Neuronal stem cell (in vitro differentiated cells): Measurements from ENCODE around the gene C6orf118.

Source experiments
- DNase-seq: peaks from one replicate; pipeline ENCODE4 v3.0.0-alpha.2; 2013; ENCODE audit warnings: low spot score
- H2AFZ ChIP-seq: one replicate; pipeline ENCODE4 v1.6.1; 2013; ENCODE audit warnings: mild to moderate bottlenecking, low read length, inconsistent platforms
- H2AK5ac ChIP-seq: 2 replicates; pipeline ENCODE4 v1.6.1; 2013; ENCODE audit warnings: low read depth, mild to moderate bottlenecking, inconsistent platforms, low read length, moderate library complexity, mixed read lengths
- H2BK120ac ChIP-seq: 2 replicates; pipeline ENCODE4 v1.6.1; 2013; ENCODE audit warnings: low read depth, mild to moderate bottlenecking, inconsistent platforms, low read length, moderate library complexity, mixed read lengths
- H2BK12ac ChIP-seq: one replicate; pipeline ENCODE4 v1.6.1; 2013; ENCODE audit warnings: low read length, inconsistent platforms
- H2BK15ac ChIP-seq: 2 replicates; pipeline ENCODE4 v1.6.1; 2013; ENCODE audit warnings: mild to moderate bottlenecking, low read length, inconsistent platforms, mixed read lengths
- H2BK5ac ChIP-seq: one replicate; pipeline ENCODE4 v1.6.1; 2013; ENCODE audit warnings: inconsistent platforms, mild to moderate bottlenecking, low read length, moderate library complexity
- H3K14ac ChIP-seq: one replicate; pipeline ENCODE4 v1.6.1; 2013; ENCODE audit warnings: low read length, inconsistent platforms
- H3K18ac ChIP-seq: 2 replicates; pipeline ENCODE4 v1.6.1; 2013; ENCODE audit warnings: low read length, inconsistent platforms
- H3K23ac ChIP-seq: 2 replicates; pipeline ENCODE4 v1.6.1; 2013; ENCODE audit warnings: low read depth, mild to moderate bottlenecking, mixed read lengths, low read length, inconsistent platforms; ENCODE audit not compliant: poor library complexity
- H3K27ac ChIP-seq: replicated peaks from 3 replicates; pipeline ENCODE4 v1.5.1; 2013; ENCODE audit warnings: low read length, inconsistent platforms
- H3K27me3 ChIP-seq, 3 experiments: 2 replicates each; pipeline ENCODE4 v1.6.1; 2013; ENCODE audit warnings: low read length in 3 of 3, mild to moderate bottlenecking in 2 of 3, inconsistent platforms in 1 of 3, low read depth in 1 of 3, mixed read lengths in 1 of 3, moderate library complexity in 1 of 3; ENCODE audit not compliant: control insufficient read depth in 3 of 3, insufficient read depth in 3 of 3
- H3K36me3 ChIP-seq, 2 donors: replicated peaks in 1 of 2; 2 replicates each; pipeline ENCODE4 v1.6.1; 2013; ENCODE audit warnings: low read length in 2 of 2; ENCODE audit not compliant: control insufficient read depth in 2 of 2, insufficient read depth in 2 of 2
- H3K4ac ChIP-seq: 2 replicates; pipeline ENCODE4 v1.6.1; 2013; ENCODE audit warnings: inconsistent platforms, mild to moderate bottlenecking, low read length, moderate library complexity
- H3K4me1 ChIP-seq, 2 donors: 1 replicate in 1 of 2; 2 replicates in 1 of 2; pipeline ENCODE4 v1.6.1; 2013; ENCODE audit warnings: low read length in 2 of 2, low read depth in 1 of 2; ENCODE audit not compliant: control insufficient read depth in 2 of 2, insufficient read depth in 1 of 2
- H3K4me2 ChIP-seq: one replicate; pipeline ENCODE4 v1.6.1; 2013; ENCODE audit warnings: mild to moderate bottlenecking, low read length, inconsistent platforms; ENCODE audit not compliant: insufficient read depth, poor library complexity, severe bottlenecking
- H3K4me3 ChIP-seq, 2 donors: 2 replicates each; pipeline ENCODE4 v1.5.1; 2013; ENCODE audit warnings: low read length in 2 of 2, mild to moderate bottlenecking in 2 of 2, inconsistent platforms in 1 of 2, moderate library complexity in 1 of 2
- H3K79me1 ChIP-seq: one replicate; pipeline ENCODE4 v1.6.1; 2013; ENCODE audit warnings: low read depth, mild to moderate bottlenecking, inconsistent platforms, low read length, moderate library complexity
- H3K9ac ChIP-seq: one replicate; pipeline ENCODE4 v1.6.1; 2013; ENCODE audit warnings: mild to moderate bottlenecking, low read depth, low read length, inconsistent platforms; ENCODE audit not compliant: poor library complexity
- H3K9me3 ChIP-seq, 2 donors: replicated peaks in 1 of 2; 2 replicates each; pipeline versions ENCODE3 to v1.6.1; 2013; ENCODE audit warnings: low read length in 2 of 2, mild to moderate bottlenecking in 2 of 2, inconsistent platforms in 1 of 2, low read depth in 1 of 2, mixed read lengths in 1 of 2, moderate library complexity in 1 of 2; ENCODE audit not compliant: control insufficient read depth in 2 of 2, insufficient read depth in 1 of 2
- H4K8ac ChIP-seq: one replicate; pipeline ENCODE4 v1.6.1; 2013; ENCODE audit warnings: low read depth, mild to moderate bottlenecking, inconsistent platforms, low read length, moderate library complexity
- H4K91ac ChIP-seq: one replicate; pipeline ENCODE4 v1.6.1; 2013; ENCODE audit warnings: low read length, low read depth, mild to moderate bottlenecking, inconsistent platforms; ENCODE audit not compliant: poor library complexity
- WGBS, 2 donors: extraction: QIAGEN DNeasy Blood & Tissue Kit; methylation state at CpG; one replicate each; pipeline ENCODE4 v1.1.7; 2013; ENCODE audit warnings: missing lambda C conversion rate in 2 of 2, mixed read lengths in 1 of 2; ENCODE audit not compliant: insufficient read length in 2 of 2, insufficient replicate concordance in 1 of 2; ENCODE audit errors: extremely low coverage in 2 of 2; 5-methylcytosine and 5-hydroxymethylcytosine counted together

The C6orf118 gene

DNA sequence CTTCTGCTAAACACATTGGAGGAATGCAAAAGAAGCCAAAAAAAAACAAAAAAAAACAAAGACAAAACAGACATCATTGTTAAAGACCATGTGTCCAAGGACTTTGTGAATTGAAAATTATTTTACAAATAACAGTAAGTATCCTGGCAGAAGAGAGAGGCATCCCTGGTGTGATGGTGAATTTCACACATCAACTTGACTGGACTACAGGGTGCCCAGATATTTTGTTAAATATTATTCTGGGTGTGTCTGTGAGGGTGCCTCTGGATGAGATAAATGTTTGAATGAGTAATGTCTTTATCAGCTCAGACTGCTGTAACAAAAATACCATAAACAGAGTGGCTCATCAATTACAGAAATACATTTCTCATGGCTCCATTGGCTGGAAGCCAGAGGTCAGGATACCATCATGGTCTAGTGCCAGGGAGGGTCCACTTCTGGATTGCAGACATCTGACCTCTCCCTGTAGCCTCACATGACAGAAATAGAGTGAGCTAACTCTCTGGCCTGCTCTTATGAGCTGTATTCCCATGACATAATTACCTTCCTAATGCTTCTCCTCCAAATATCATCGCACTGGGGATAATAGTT lies 12.2 kb upstream of the C6orf118 start:
- Histone ChIP-seq H3K9me3 (peaks cover 13% of the 10 kb centered on the region in 2 donors), H2BK5ac (no peak overlapping the region), H3K4ac (no peak overlapping the region), H3K23ac (no peak overlapping the region), H3K4me3 (no peak overlapping the region), H3K4me1 (peaks cover 0 to 4% of the 10 kb centered on the region in 2 donors), H2AFZ (no peak overlapping the region), H3K27me3 (no peaks in the 10 kb centered on the region), H3K9ac (no peak overlapping the region), H2BK120ac (no peak overlapping the region), H4K8ac (no peak overlapping the region), H3K4me2 (no peak overlapping the region), H3K18ac (no peak overlapping the region), H2BK12ac (no peak overlapping the region), H3K79me1 (no peaks in the 10 kb centered on the region), H4K91ac (no peak overlapping the region), H3K14ac (no peak overlapping the region), H2AK5ac (no peak overlapping the region), H2BK15ac (no peak overlapping the region), H3K36me3 (peaks cover 0 to 10% of the 10 kb centered on the region in 2 donors), H3K27ac (no peak overlapping the region)
- no CpG with 5 or more reads among the region's 1 CpG for WGBS, 2 donors
- DNase-seq, result no peak

GRCh38 chr6:165321150-165321549 lies 11.7 kb upstream of the C6orf118 start:
- WGBS, 2 donors, result no CpG with 5 or more reads among the region's 3 CpGs
- H3K9ac ChIP-seq, result no peak overlapping the region
- H3K14ac ChIP-seq, result no peak overlapping the region
- DNase-seq, result no peak
- H2BK5ac ChIP-seq, result no peak overlapping the region
- H2BK120ac ChIP-seq, result no peak overlapping the region
- H3K79me1 ChIP-seq, result no peaks in the 10 kb centered on the region
- no peak overlapping the region for H4K8ac ChIP-seq
- H4K91ac ChIP-seq, result no peak overlapping the region
- H3K4me3 ChIP-seq, result no peak overlapping the region
- H3K4me2 ChIP-seq, result no peak overlapping the region
- no peak overlapping the region for H3K23ac ChIP-seq
- no peaks in the 10 kb centered on the region for H3K27me3 ChIP-seq
- H3K18ac ChIP-seq, result no peak overlapping the region
- H2BK12ac ChIP-seq, result no peak overlapping the region
- H2AK5ac ChIP-seq, result no peak overlapping the region
- no peak overlapping the region for H2AFZ ChIP-seq
- no peak overlapping the region for H3K4ac ChIP-seq
- peaks cover 13% of the 10 kb centered on the region in 2 donors for H3K9me3 ChIP-seq
- peaks cover 0 to 5% of the 10 kb centered on the region in 2 donors for H3K36me3 ChIP-seq
- H3K4me1 ChIP-seq, result peaks cover 0 to 4% of the 10 kb centered on the region in 2 donors
- no peak overlapping the region for H2BK15ac ChIP-seq
- no peak overlapping the region for H3K27ac ChIP-seq

GRCh38 chr6:165317723-165318122 lies 8.3 kb upstream of the C6orf118 start:
- no peak for DNase-seq
- H3K4me3 ChIP-seq, result no peak overlapping the region
- H2BK15ac ChIP-seq, result no peak overlapping the region
- no peak overlapping the region for H3K4me2 ChIP-seq
- no peak overlapping the region for H3K9ac ChIP-seq
- peaks cover 9 to 11% of the 10 kb centered on the region in 2 donors for H3K9me3 ChIP-seq
- no CpG with 5 or more reads among the region's 14 CpGs for WGBS, 2 donors
- no peak overlapping the region for H2BK12ac ChIP-seq
- H2BK120ac ChIP-seq, result no peak overlapping the region
- peak overlapping the region; percentile 45 for H3K18ac ChIP-seq
- H3K27ac ChIP-seq, result no peak overlapping the region
- H3K4ac ChIP-seq, result no peak overlapping the region
- no peak overlapping the region for H3K14ac ChIP-seq
- H4K91ac ChIP-seq, result no peak overlapping the region
- H2BK5ac ChIP-seq, result no peak overlapping the region
- no peak overlapping the region for H4K8ac ChIP-seq
- H2AFZ ChIP-seq, result no peak overlapping the region
- peaks cover 0 to 4% of the 10 kb centered on the region in 2 donors for H3K4me1 ChIP-seq
- no peaks in the 10 kb centered on the region for H3K79me1 ChIP-seq
- no peaks in the 10 kb centered on the region for H3K36me3 ChIP-seq
- no peak overlapping the region for H2AK5ac ChIP-seq
- H3K27me3 ChIP-seq, result no peaks in the 10 kb centered on the region
- H3K23ac ChIP-seq, result no peak overlapping the region

DNA sequence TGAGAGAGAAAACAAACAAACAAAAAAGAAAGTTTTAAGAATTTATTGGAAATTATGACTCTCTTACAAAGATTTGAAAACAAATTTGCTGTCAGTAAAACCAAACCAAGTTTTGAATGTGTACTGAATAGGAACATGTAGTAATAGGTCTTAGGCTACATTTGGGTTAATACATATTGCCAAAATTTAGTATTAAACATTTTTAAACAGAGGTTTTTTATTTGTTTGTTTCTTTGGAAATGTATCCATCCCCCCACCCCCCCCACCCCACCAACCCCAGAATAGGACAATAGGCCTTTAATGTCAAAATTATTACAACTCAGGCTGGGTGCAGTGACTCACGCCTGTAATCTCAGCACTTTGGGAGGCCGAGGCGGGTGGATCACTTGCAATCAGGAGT lies 2.5 kb downstream of the C6orf118 start:
- Histone ChIP-seq H3K4ac (no peak overlapping the region), H2BK12ac (no peak overlapping the region), H2BK15ac (no peak overlapping the region), H4K91ac (no peak overlapping the region), H2BK120ac (no peak overlapping the region), H2BK5ac (no peak overlapping the region), H3K4me3 (no peak overlapping the region), H3K4me1 (peaks cover 11% of the 10 kb centered on the region in 2 donors), H3K79me1 (no peaks in the 10 kb centered on the region), H3K27ac (no peak overlapping the region), H3K27me3 (no peaks in the 10 kb centered on the region), H2AK5ac (no peak overlapping the region), H3K23ac (no peak overlapping the region), H3K9ac (no peak overlapping the region), H4K8ac (no peak overlapping the region), H3K36me3 (peaks cover 0 to 1% of the 10 kb centered on the region in 2 donors), H3K4me2 (no peak overlapping the region), H3K9me3 (peaks cover 2 to 6% of the 10 kb centered on the region in 2 donors), H3K14ac (no peak overlapping the region), H2AFZ (no peak overlapping the region), H3K18ac (no peak overlapping the region)
- DNase-seq, result no peak
- no CpG with 5 or more reads among the region's 3 CpGs for WGBS, 2 donors
